NCI-H2171 (cell line): ENCODE data around the gene USP12.

Experiments
- DNase-seq: peaks from one replicate; lab custom pipeline; 2025; lab: John Stamatoyannopoulos, UW

USP12 gene

DNA sequence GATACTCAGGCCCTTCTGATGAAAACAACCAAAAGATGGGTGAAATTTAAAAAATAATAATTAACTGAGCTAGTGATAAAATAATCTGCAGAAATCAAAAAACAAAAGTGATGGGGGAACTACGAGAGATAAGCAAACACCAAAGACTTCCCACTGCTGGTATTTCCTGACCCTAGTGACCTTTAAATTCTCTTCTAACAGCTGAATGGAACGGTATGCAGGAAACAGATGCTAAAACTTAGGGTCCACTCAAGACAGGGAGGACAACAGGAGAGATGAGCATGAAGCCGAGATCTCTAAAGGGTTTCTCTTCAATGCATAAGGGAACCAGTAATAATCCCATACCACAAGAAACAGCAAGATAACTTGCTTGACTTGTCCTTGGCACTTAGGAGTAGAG, 50.8 kb downstream of the USP12 start:
- no peak for DNase-seq

GRCh38 chr13:27120011-27120410, 51.6 kb downstream of the USP12 start:
- no peak for DNase-seq

GRCh38 chr13:27118428-27119054, 53.1 kb downstream of the USP12 start:
- no peak for DNase-seq

DNA sequence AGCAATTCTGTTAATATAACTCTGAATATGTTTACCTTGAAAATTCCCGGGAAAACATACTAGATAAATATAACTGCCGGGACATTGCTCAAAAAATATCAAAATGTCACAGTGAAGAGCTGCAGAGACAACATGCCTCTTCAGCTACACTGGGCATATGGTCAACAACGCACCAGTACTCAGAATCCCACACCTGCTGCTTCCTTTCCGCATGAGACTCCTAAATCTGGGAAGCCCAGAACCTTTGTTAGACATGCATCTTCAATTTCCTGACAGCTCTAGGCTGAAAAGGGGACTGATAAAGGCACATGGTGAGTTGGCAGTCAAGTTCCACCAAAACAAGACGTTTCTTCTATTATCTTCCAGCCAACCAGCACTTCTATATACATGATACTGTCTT, 53.7 kb downstream of the USP12 start:
- no peak for DNase-seq

- DNase-seq, result no peak
These were observed 54.5 kb downstream of the USP12 start for GRCh38 chr13:27117158-27117557.

DNA sequence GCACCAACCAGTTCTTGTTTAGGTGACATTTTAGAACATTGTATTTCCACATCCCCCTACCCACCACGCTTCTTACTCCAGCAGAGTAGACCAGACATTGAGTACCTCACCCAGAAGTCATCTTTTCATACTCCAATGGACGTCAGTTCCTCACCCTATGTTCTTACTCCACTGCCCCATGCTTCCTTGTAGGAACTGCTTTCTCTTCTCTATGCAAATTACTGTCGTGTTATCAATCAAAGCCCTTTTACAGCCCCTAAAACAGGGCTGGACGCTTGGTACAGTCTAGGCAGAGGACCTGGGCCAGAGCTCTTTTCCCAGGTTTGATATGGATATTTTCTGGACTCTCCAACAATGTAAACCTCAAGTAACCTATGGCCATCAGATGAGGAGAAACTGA, 58.2 kb downstream of the USP12 start:
- DNase-seq, result no peak

DNA sequence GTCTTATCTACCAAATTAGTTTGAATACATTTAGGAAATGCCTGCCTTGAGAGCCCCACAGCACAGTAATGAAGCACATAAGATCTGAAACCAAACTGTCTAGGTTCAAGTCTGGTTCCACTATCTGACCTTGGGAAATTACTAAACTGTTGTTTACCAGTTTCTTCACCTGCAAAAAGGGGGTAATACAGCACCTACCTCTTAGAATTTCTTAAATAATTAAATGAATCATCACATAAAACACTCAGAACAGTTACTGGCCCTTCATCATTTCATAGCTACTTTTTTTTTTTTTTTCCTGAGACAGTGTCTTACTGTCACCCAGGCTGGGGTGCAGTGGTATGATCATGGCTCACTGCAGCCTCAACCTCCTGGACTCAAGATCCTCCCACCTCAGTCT, 59.6 kb downstream of the USP12 start:
- no peak for DNase-seq

- DNase-seq, result no peak
These were observed 61.4 kb downstream of the USP12 start for GRCh38 chr13:27110056-27110746.

- no peak for DNase-seq
These were observed 65.5 kb downstream of the USP12 start for GRCh38 chr13:27106144-27106543.

- DNase-seq, result no peak
These were observed 67.0 kb downstream of the USP12 start for GRCh38 chr13:27104606-27105005.

GRCh38 chr13:27101847-27102246, 69.8 kb downstream of the USP12 start:
- DNase-seq, result no peak

DNA sequence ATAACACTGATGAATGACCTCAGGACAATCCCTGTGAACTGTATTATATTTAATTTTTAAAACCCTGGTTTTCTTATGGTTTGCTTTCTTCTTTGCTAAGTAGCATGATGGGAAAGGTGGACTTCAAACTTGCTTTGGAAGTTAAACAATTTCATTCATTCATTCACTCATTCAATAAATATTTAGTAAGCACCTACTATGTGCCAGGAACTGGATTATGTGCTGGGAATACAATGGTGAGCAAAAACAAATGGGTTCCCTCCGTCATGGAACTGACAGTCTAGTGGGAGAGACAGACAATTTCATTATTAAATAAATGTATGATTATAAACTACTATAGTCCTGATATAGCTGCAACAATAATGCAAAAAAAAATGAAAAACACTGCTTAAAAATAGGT, 70.3 kb downstream of the USP12 start:
- no peak for DNase-seq

- no peak for DNase-seq
These were observed 73.9 kb downstream of the USP12 start for GRCh38 chr13:27097691-27098090.

GRCh38 chr13:27091451-27091850, 80.2 kb downstream of the USP12 start:
- DNase-seq, result no peak

DNA sequence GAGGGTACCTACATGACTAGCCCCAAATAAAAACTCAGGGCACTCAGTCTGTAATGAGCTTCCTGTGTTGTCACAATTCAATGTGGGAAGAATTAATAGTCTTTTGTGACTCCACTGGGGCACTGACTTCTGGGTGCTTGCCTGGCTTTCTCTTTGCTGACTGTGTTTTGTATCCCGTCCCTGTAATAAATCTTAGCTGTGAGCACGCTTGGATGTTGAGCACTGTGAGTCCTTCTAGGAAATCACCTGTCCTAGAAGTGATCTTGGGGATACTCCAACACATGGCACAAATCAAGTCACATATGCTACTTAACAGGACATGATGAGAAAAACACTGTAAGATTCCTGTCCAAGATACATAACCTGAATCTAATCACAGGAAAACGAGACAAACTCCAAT, 83.0 kb downstream of the USP12 start:
- no peak for DNase-seq

- no peak for DNase-seq
These were observed 84.9 kb downstream of the USP12 start for GRCh38 chr13:27086599-27087265.

- DNase-seq, result no peak
These were observed 88.4 kb downstream of the USP12 start for GRCh38 chr13:27083183-27083582.

GRCh38 chr13:27081893-27082679, 89.5 kb downstream of the USP12 start:
- no peak for DNase-seq

- DNase-seq, result peak; percentile 1
These were observed 91.3 kb downstream of the USP12 start for GRCh38 chr13:27080018-27080948.

- DNase-seq, result no peak
These were observed 92.1 kb downstream of the USP12 start for GRCh38 chr13:27079421-27079958.

DNA sequence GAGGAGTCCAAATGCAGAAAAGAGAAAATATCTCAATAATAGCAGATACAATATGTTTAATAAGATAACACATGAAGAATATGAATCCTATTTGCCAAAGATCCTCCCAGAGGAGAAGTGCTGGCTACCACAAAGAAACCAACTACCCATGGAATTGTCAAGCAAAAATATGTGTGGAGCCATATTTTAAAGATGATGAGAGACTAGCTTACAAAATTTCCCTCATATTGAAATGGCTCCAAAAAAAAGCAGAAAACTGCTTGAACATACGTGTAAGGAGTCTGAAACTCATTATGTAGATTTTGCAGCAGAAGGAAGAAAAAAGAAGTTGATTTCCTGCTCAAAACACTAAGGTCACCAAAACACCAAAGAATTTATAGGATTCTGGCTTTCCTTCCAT, 94.2 kb downstream of the USP12 start:
- DNase-seq, result no peak
